ENCODE data around the gene RAP1GAP2.
"Not testable (repeated sequence)": the region's sequence is repeated elsewhere in the genome, so short reads cannot be mapped to it uniquely, and the experiment has no call there.

RAP1GAP2 gene

DNA sequence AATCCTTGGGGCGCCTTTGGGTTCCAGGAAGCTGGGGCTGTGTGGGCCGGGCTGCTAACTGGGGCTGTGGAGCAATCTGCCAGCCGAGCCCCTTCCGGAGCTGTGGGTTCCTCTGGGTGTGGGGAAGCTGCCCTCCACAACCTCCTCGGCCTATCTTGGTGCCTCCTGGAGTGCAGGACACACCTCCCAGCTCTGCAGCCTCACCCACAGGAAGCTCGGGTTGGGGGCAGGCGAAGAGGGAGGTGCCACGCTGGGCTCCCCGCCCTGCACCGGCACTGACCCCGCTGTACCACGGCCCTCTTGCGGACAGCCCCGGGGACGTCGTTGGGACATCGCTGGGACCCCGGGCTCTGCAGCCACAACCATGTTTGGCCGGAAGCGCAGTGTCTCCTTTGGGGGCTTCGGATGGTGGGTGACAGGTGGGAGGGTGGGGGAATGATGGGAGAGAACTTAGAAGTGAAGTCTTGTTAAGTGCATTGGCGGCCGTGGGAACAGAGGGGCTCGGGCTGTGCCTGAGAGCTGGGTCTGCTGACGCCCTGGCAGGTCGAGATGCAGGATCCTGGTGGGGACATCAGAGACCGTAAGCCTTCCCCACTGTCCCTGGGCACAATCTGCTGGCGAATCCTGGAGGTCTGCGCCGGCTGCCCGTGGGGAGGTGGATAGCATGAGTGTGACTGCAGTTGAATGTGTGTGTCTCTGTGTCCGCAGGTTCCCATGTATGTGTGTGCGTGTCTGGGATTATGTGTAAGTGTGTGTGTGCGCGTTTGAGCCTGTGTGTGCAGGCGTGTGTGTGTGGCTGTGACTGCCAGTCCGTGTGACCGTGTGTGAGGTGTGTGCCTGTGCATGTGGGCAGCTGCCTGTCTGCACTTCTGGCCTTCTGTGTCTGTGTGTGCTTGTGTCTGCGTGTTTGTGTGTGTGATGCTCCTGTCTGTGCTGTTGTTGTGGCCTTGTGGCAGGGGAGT lies at the start of gene RAP1GAP2:
RAP1GAP2 (plus strand) TSS at position 275 of the 962 bp plus-strand sequence; CDS start at position 365, 90 bp downstream.
- DNase-seq (ENCODE audit: low read depth in 2 of 2, low spot score in 1 of 2), result peak in 1 of 2 donors; percentile 49

DNA sequence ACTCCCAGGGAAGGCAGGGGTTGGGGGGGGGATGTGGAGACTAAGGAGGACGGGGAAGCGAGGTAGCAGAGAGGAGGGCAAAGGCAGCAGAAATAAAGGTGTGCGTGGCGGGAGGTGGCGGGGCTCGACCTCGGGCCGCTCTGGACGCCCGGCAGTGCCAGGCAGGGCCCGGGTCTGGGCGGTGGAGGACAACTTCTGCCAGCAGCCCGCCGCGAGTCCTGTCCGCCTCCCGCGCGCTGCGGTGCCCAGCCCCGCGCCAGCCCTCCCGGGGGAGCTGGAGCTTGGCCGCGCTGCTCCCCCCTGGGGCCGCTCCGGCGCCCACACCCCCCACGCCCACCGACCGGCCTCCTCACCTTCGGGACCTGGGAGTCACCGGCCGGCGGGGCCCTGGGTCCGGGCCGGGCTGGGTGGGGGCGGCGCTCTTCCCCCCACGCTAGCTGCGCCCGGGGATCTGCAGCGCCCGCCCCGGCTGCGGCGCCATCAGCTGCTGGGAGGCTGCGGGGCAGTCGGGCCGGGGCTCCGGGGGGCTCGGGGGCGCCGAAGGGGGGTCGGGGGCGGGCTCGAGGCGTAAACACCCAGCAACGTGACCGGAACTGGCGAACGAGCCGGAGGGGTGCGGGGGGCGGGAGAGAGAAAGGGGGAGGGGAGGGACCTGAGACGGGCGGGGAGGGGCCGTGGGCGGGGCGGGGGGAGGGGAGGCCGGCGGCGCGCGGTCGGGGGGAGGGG lies 47.0 kb upstream of the RAP1GAP2 start, which contains the start of gene CCDC92B:
CCDC92B (minus strand) TSS at position 595 of the 726 bp plus-strand sequence. CDS start 14,507 bp downstream, outside the sequence.
- DNase-seq (ENCODE audit: low read depth in 2 of 2, low spot score in 1 of 2), result no peak

DNA sequence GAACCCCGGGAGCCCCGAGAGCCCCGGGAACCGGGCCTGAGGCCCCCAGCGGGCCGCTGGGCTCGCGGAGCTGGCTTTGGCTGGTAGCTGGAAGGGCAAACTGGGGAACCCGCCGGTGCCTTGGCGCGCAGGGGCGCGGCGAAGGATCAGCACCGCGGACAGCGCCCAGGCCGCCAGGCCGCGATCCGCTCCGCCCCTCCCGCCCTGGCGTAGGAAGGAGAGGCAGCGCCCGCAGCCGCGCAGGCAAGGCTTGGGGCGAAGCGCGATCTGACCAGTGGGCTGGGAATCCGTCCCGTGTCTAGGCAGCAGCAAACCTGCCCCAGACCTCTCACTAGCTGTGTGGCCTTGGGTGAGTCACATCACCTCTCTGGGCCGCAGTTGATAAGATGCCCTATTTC lies 46.5 kb upstream of the RAP1GAP2 start:
- DNase-seq (ENCODE audit: low read depth in 2 of 2, low spot score in 1 of 2), result peak; percentile 17 to 42

DNA sequence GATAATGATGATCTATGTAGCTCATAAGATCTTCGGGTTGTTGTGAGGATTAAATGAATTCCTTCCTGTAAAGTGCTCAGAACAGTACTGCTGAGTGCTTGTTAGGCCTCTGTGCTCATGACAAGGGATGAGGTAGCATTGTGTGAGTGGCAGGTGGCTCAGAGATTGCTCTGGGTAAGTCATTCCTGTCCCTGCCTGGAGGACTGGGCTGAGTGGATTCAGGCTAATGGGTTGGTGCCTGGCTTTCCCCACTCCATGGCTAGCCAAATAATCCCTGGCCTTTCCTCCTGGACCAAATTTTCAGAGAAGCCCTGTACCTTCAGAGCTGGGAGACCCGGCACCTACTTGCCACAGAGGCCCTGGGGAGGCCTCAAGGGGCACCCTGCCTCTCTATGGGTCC lies 45.5 kb upstream of the RAP1GAP2 start:
- DNase-seq (ENCODE audit: low read depth in 2 of 2, low spot score in 1 of 2), result no peak

- DNase-seq (ENCODE audit: low read depth in 2 of 2, low spot score in 1 of 2), result no peak
These were observed 44.7 kb upstream of the RAP1GAP2 start for GRCh38 chr17:2751491-2751890.

DNA sequence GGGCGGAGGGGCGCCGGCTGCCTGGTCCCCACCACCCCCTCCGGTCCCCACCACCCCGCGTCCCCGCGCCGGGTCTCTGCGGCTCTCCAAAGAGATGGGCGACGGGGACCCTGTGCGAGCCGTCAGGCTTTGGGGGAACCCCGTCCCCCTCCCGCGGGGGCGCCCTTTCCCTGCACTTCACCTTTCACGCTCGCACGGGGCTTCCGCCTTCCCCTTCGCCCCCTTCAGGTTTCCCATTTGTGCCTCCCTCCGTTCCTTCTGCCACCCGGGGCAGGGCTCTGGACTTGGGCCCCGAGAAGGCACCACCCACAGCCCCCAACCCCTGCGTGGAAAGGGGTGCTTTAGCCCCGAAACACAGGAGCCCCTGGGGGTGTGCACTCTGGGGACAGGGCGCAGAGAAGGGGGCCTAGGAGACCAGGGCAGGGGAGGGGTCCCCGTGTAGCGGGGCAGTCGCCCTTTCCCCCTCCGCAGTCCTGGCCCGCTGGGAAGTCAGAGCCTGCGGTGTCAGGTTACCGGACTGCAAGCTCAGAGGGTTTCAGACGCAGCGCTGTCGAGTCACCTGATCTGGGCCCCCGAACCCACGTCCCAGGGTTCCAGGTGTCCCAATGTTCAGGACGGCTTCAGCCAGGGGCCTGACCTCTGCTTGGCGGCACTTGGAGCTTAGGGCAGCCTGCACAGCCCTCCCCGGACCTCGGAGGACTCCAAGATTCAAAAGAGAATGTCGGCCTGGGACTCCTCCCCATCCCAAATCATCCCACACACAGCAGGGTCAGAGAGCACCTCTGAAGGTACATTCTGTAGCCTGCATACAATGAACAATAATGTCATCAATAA lies 40.1 kb upstream of the RAP1GAP2 start:
- DNase-seq (ENCODE audit: low read depth in 2 of 2, low spot score in 1 of 2), result no peak

DNA sequence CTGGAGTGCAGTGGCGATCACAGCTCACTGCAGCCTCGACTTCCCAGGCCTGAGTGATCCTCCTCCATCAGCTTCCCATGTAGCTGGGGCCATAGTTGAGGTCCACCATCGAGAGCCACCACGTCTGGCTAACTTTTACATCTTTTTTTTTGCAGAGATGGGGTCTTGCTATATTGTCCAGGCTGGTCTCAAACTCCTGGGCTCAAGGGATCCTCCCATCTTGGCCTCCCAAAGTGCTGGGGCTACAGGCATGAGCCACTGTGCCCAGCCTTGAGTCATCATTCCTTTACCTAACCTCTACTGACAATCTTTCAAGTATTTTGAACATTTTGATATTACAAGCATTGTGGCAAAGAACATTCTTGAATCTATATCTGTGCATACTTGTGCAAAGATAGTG lies 37.4 kb upstream of the RAP1GAP2 start:
- no peak for DNase-seq (ENCODE audit: low read depth in 2 of 2, low spot score in 1 of 2)

- no peak for DNase-seq (ENCODE audit: low read depth in 2 of 2, low spot score in 1 of 2)
These were observed 26.1 kb upstream of the RAP1GAP2 start for GRCh38 chr17:2770129-2770528.

DNA sequence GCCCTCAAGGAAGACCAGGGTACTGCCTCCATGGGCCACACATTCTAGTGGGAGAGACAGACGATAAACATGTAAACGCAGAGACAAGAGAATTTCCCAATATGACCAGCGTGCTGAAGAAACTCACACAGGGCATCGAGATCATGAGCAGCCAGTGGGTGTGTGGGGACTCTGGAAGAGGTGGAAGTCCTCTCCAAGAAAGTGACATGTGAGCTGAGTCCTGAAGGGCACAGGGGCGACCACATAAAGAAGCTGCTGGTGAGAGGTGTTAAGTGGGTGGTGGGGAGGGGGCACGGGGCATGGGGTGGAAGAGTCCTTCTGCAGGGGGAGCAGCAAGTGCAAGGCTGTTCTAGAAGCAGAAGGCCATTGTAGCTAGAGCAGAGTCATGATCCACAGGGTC lies 21.0 kb upstream of the RAP1GAP2 start:
- DNase-seq (ENCODE audit: low read depth in 2 of 2, low spot score in 1 of 2), result no peak

GRCh38 chr17:2776589-2777241 lies 19.5 kb upstream of the RAP1GAP2 start:
- DNase-seq (ENCODE audit: low read depth in 2 of 2, low spot score in 1 of 2), result no peak

DNA sequence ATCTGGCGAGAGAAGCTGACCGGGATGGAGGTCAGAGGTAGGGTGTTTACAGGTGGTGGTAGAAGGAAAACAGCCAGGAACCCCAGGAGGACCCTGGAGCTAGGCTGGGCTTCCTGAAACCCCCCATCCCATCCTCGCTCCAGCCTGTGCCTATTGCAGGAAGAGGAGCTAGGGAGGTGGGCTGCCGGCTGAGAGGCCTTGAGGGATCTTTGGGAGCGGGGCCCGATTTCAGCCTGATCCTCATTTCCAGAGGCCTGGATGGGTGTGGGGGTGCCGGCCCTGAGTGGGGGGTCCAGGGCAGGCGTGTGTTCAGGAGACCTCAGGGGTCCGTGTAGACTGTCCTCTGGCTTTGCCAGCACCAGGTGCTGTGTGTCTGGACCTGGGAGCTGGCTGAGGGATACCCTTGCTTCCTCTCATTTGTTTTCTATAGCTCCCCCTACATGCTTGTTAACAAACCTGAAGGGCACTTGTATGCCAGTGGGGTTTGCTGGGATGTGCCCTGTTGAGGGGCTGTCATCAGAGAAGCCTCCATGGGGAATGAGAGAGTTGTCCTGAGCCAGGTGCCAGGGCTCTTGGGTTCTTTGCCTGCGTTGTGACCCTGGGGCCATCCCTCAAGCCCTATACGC lies 18.9 kb upstream of the RAP1GAP2 start:
- no peak for DNase-seq (ENCODE audit: low read depth in 2 of 2, low spot score in 1 of 2)

DNA sequence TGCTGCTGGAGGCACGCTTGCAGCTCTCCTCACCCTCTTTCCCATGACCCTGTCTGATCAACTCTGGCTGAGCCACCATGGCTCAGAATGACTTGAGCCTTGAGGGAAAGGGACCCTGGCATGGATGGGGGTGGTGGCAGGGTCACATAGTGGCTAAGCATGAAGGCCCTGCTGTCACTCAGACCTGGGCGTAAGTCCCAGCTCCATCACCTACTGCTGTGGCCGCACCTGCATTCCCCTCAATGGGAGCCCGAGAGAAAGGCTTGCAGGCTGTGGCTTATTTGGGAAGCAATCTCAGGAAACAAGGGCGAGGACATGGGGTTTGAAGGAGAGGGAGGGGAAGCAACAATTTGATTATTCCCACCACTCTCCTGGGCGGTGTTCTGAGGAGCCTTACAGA lies 17.7 kb upstream of the RAP1GAP2 start:
- DNase-seq (ENCODE audit: low read depth in 2 of 2, low spot score in 1 of 2), result no peak

- no peak for DNase-seq (ENCODE audit: low read depth in 2 of 2, low spot score in 1 of 2)
These were observed 16.7 kb upstream of the RAP1GAP2 start for GRCh38 chr17:2779545-2779944.

- DNase-seq (ENCODE audit: low read depth in 2 of 2, low spot score in 1 of 2), result no peak
These were observed 16.0 kb upstream of the RAP1GAP2 start for GRCh38 chr17:2780256-2780655.

GRCh38 chr17:2780931-2781454 lies 15.2 kb upstream of the RAP1GAP2 start:
- DNase-seq (ENCODE audit: low read depth in 2 of 2, low spot score in 1 of 2), result no peak

GRCh38 chr17:2781598-2781997 lies 14.6 kb upstream of the RAP1GAP2 start:
- not testable (repeated sequence) for DNase-seq (ENCODE audit: low read depth in 2 of 2, low spot score in 1 of 2)

GRCh38 chr17:2782055-2782454 lies 14.2 kb upstream of the RAP1GAP2 start:
- no peak for DNase-seq (ENCODE audit: low read depth in 2 of 2, low spot score in 1 of 2)

DNA sequence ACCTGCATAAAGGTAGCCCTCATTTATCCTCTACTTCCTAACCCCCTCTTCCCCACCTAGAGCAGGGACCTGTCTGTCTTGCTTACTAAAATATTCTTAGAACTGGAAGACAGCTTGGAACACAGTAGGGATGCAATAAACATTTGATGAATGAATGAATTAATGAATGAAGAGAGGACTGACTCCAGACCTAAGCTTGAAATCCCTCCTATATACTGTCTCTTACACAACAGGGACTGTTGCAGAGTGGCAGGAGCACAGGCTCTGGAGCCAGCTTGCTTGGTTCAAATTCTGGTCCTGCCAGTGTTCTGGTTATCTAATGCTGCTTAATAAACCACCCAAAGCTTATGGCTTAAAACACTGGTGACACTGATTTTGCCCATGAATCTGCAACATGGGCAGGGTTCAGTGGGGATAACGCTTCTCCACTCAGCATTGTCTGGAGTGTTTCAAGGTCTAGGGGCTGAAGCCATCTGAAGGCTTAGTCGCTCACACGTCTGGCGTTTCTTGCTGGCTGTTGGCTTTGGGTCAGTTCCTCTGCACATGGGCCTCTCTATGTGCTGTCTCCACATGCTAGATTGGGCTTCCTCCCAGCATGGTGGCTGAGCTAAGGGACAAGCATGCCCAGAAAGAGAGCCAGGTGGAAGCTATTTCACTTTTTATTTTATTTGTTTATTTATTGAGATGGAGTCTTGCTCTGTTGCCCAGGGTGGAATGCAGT lies 12.8 kb upstream of the RAP1GAP2 start:
- DNase-seq (ENCODE audit: low read depth in 2 of 2, low spot score in 1 of 2), result no peak

DNA sequence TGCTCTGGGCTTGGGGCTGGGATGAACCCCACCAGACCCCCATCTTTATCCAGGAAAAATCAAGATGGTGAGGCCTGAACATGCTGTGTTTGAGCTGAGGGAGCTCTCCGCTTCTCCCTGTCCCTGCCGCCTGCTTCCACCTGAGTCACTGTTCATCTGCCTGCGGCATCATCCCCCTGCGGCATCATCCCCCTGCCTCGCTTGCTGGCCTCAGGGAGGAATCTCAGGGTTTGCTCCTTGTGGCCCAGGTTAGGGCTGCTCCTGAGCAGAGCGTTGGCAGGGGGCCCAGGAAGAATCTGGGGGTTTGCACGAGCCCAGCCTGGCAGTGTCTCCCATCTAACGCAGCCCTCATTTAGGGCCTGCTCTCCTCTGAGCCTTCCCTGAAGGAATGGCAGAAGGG lies 11.4 kb upstream of the RAP1GAP2 start:
- DNase-seq (ENCODE audit: low read depth in 2 of 2, low spot score in 1 of 2), result no peak
